ENCODE measurements around the gene BAIAP2.

The BAIAP2 gene

DNA sequence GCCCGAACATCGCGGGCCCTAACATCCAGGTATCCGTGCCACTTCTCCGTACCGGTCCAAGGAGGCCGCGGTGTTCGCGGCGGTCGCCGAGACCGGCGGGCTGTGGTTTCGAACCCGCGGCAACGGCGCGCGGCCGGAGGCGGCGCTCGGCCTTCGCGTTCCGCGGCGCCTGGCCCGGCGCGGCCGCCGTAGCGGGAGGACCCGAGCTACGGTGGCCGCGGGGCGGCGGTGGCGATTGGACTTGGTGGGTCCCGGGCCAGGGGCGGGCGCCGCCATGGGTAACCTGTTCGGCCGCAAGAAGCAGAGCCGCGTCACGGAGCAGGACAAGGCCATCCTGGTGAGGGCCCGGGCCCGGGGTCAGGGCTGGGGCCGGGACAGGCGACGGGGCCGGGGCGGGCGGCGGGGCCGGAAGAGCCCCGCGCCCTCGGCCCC is 43.3 kb upstream of the BAIAP2 start, which contains the start of gene CHMP6 (continued):
- TF ChIP-seq ZFP3 (CRISPR knock-in tag; IDR thresholded peaks at IDR 0.05) (peak; percentile 63; the same call in 1 of the 2 replicates), BACH2 (CRISPR knock-in tag; IDR thresholded peaks at IDR 0.05; ENCODE audit: borderline replicate concordance) (no peak), SNAI2 (CRISPR knock-in tag; IDR thresholded peaks at IDR 0.05) (peak; percentile 72; the same call in 1 of the 2 replicates), PPARA (CRISPR knock-in tag; IDR thresholded peaks at IDR 0.05; ENCODE audit: borderline replicate concordance) (no peak), CREB5 (CRISPR knock-in tag; IDR thresholded peaks at IDR 0.05; ENCODE audit: low read depth) (no peak), ZNF565 (CRISPR knock-in tag; conservative IDR thresholded peaks at IDR 0.05; ENCODE audit: low read depth) (no peak), ZNF70 (CRISPR knock-in tag; IDR thresholded peaks at IDR 0.05) (no peak), RARB (CRISPR knock-in tag; IDR thresholded peaks at IDR 0.05) (no peak)
- TF ChIP-seq, protein P1, sequence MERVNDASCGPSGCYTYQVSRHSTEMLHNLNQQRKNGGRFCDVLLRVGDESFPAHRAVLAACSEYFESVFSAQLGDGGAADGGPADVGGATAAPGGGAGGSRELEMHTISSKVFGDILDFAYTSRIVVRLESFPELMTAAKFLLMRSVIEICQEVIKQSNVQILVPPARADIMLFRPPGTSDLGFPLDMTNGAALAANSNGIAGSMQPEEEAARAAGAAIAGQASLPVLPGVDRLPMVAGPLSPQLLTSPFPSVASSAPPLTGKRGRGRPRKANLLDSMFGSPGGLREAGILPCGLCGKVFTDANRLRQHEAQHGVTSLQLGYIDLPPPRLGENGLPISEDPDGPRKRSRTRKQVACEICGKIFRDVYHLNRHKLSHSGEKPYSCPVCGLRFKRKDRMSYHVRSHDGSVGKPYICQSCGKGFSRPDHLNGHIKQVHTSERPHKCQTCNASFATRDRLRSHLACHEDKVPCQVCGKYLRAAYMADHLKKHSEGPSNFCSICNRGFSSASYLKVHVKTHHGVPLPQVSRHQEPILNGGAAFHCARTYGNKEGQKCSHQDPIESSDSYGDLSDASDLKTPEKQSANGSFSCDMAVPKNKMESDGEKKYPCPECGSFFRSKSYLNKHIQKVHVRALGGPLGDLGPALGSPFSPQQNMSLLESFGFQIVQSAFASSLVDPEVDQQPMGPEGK (CRISPR knock-in tag; IDR thresholded peaks at IDR 0.05; ENCODE audit: borderline replicate concordance) = no peak

GRCh38 chr17:80992077-80992947 is 42.6 kb upstream of the BAIAP2 start:
- TF ChIP-seq ISL1 (CRISPR knock-in tag; IDR thresholded peaks at IDR 0.05) = no peak
- no peak for TF ChIP-seq TCF4 (CRISPR knock-in tag; IDR thresholded peaks at IDR 0.05; ENCODE audit: borderline replicate concordance)
- TF ChIP-seq, protein P2, sequence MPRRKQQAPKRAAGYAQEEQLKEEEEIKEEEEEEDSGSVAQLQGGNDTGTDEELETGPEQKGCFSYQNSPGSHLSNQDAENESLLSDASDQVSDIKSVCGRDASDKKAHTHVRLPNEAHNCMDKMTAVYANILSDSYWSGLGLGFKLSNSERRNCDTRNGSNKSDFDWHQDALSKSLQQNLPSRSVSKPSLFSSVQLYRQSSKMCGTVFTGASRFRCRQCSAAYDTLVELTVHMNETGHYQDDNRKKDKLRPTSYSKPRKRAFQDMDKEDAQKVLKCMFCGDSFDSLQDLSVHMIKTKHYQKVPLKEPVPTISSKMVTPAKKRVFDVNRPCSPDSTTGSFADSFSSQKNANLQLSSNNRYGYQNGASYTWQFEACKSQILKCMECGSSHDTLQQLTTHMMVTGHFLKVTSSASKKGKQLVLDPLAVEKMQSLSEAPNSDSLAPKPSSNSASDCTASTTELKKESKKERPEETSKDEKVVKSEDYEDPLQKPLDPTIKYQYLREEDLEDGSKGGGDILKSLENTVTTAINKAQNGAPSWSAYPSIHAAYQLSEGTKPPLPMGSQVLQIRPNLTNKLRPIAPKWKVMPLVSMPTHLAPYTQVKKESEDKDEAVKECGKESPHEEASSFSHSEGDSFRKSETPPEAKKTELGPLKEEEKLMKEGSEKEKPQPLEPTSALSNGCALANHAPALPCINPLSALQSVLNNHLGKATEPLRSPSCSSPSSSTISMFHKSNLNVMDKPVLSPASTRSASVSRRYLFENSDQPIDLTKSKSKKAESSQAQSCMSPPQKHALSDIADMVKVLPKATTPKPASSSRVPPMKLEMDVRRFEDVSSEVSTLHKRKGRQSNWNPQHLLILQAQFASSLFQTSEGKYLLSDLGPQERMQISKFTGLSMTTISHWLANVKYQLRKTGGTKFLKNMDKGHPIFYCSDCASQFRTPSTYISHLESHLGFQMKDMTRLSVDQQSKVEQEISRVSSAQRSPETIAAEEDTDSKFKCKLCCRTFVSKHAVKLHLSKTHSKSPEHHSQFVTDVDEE (CRISPR knock-in tag; IDR thresholded peaks at IDR 0.05) = no peak
- no peak for TF ChIP-seq ZNF8 (CRISPR knock-in tag; IDR thresholded peaks at IDR 0.05)
- no peak for TF ChIP-seq TOX (CRISPR knock-in tag; IDR thresholded peaks at IDR 0.05; ENCODE audit: borderline replicate concordance)
- TF ChIP-seq CREB5 (CRISPR knock-in tag; IDR thresholded peaks at IDR 0.05; ENCODE audit: low read depth) = no peak
- TF ChIP-seq ZFP30 (CRISPR knock-in tag; IDR thresholded peaks at IDR 0.05) = no peak
- TF ChIP-seq ZC3H10 (CRISPR knock-in tag; IDR thresholded peaks at IDR 0.05) = no peak
- no peak for TF ChIP-seq RARB (CRISPR knock-in tag; IDR thresholded peaks at IDR 0.05)
- no peak for TF ChIP-seq PPARA (CRISPR knock-in tag; IDR thresholded peaks at IDR 0.05; ENCODE audit: borderline replicate concordance)
- TF ChIP-seq, protein P1 (CRISPR knock-in tag; IDR thresholded peaks at IDR 0.05; ENCODE audit: borderline replicate concordance) = no peak
- no peak for TF ChIP-seq ESRRG (CRISPR knock-in tag; IDR thresholded peaks at IDR 0.05)
- TF ChIP-seq POU6F1 (CRISPR knock-in tag; IDR thresholded peaks at IDR 0.05; ENCODE audit: borderline replicate concordance, low read depth) = no peak
- TF ChIP-seq, protein P3, sequence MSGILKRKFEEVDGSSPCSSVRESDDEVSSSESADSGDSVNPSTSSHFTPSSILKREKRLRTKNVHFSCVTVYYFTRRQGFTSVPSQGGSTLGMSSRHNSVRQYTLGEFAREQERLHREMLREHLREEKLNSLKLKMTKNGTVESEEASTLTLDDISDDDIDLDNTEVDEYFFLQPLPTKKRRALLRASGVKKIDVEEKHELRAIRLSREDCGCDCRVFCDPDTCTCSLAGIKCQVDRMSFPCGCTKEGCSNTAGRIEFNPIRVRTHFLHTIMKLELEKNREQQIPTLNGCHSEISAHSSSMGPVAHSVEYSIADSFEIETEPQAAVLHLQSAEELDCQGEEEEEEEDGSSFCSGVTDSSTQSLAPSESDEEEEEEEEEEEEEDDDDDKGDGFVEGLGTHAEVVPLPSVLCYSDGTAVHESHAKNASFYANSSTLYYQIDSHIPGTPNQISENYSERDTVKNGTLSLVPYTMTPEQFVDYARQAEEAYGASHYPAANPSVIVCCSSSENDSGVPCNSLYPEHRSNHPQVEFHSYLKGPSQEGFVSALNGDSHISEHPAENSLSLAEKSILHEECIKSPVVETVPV (CRISPR knock-in tag; IDR thresholded peaks at IDR 0.05) = no peak
- TF ChIP-seq ZFP3 (CRISPR knock-in tag; IDR thresholded peaks at IDR 0.05) = no peak
- no peak for TF ChIP-seq ZNF70 (CRISPR knock-in tag; IDR thresholded peaks at IDR 0.05)
- ATAC-seq = peak; percentile 15
